Progenitor cell of endocrine pancreas (in vitro differentiated cells): Measurements from ENCODE around the gene MAP4. TPM values are rescaled to one million over a fixed set of nuclear protein-coding genes. Genes with fewer than 3 reads are reported as not detected.
A peak's percentile ranks its signal among the peaks of the same experiment; 100 is the strongest.

Experiments used
- DNase-seq: peaks from one replicate; pipeline ENCODE4 v3.0.0; 2021; ENCODE audit warnings: low spot score; ENCODE audit not compliant: unreplicated experiment
- H3K27ac Mint-ChIP-seq: 2 replicates; pipeline ENCODE4 v1.8.0; 2021; ENCODE audit warnings: mild to moderate bottlenecking, moderate library complexity, mixed read lengths
- H3K27me3 Mint-ChIP-seq: 2 replicates; pipeline ENCODE4 v1.8.0; 2021; ENCODE audit warnings: mixed read lengths
- H3K36me3 Mint-ChIP-seq: 2 replicates; pipeline ENCODE4 v1.8.0; 2022; ENCODE audit warnings: mixed read lengths; ENCODE audit not compliant: insufficient read depth
- H3K4me1 Mint-ChIP-seq: 2 replicates; pipeline ENCODE4 v1.8.0; 2021; ENCODE audit warnings: low read depth, mixed read lengths
- H3K4me3 Mint-ChIP-seq: 2 replicates; pipeline ENCODE4 v1.8.0; 2021; ENCODE audit warnings: low read depth, mild to moderate bottlenecking, moderate library complexity, mixed read lengths
- H3K9me3 Mint-ChIP-seq: 2 replicates; pipeline ENCODE4 v1.8.0; 2021; ENCODE audit warnings: low read depth, mixed read lengths
- CTCF ChIP-seq: fragments of 200-600 bp; sonication (generic); IDR thresholded peaks from one replicate; pipeline ENCODE4 v1.5.0; 2021; ENCODE audit warnings: antibody characterized with exemption, mild to moderate bottlenecking; ENCODE audit not compliant: unreplicated experiment
- total RNA-seq: library from RNA; stranded (reverse); gene quantifications from 2 replicates; pipeline ENCODE4 v1.2.1, GENCODE V29; 2021

MAP4 gene
- total RNA-seq, 1 donor from 2014 or later = 121 TPM

GRCh38 chr3:47950453-47951169, 65.6 kb downstream of the MAP4 start:
- Mint-ChIP-seq H3K27ac (no peak overlapping the region), H3K27me3 (no peaks in the 10 kb centered on the region), H3K36me3 (peaks cover 6% of the 10 kb centered on the region), H3K4me1 (peaks cover 24% of the 10 kb centered on the region), H3K4me3 (no peak overlapping the region), H3K9me3 (no peaks in the 10 kb centered on the region)
- TF ChIP-seq CTCF = no peak
- no peak for DNase-seq

GRCh38 chr3:47949979-47950378, 66.2 kb downstream of the MAP4 start:
- no peak for DNase-seq
- peaks cover 20% of the 10 kb centered on the region for H3K4me1 Mint-ChIP-seq
- no peak overlapping the region for H3K4me3 Mint-ChIP-seq
- H3K36me3 Mint-ChIP-seq = peaks cover 6% of the 10 kb centered on the region
- TF ChIP-seq CTCF = no peak
- no peaks in the 10 kb centered on the region for H3K27me3 Mint-ChIP-seq
- no peaks in the 10 kb centered on the region for H3K9me3 Mint-ChIP-seq
- peak overlapping the region; percentile 7 for H3K27ac Mint-ChIP-seq

GRCh38 chr3:47940232-47940631, 76.0 kb downstream of the MAP4 start:
- Mint-ChIP-seq H3K27me3 (no peaks in the 10 kb centered on the region), H3K27ac (no peak overlapping the region), H3K4me3 (no peak overlapping the region), H3K9me3 (no peaks in the 10 kb centered on the region), H3K4me1 (no peaks in the 10 kb centered on the region), H3K36me3 (no peaks in the 10 kb centered on the region)
- TF ChIP-seq CTCF = no peak
- no peak for DNase-seq

GRCh38 chr3:47932421-47932820, 83.8 kb downstream of the MAP4 start:
- no peaks in the 10 kb centered on the region for H3K9me3 Mint-ChIP-seq
- H3K4me1 Mint-ChIP-seq = no peaks in the 10 kb centered on the region
- TF ChIP-seq CTCF = no peak
- no peak overlapping the region for H3K27ac Mint-ChIP-seq
- no peak overlapping the region for H3K4me3 Mint-ChIP-seq
- no peak for DNase-seq
- no peaks in the 10 kb centered on the region for H3K36me3 Mint-ChIP-seq
- no peaks in the 10 kb centered on the region for H3K27me3 Mint-ChIP-seq

- peaks cover 2% of the 10 kb centered on the region for H3K36me3 Mint-ChIP-seq
- no peak for DNase-seq
- TF ChIP-seq CTCF = no peak
- no peak overlapping the region for H3K27ac Mint-ChIP-seq
- no peaks in the 10 kb centered on the region for H3K27me3 Mint-ChIP-seq
- no peaks in the 10 kb centered on the region for H3K4me1 Mint-ChIP-seq
- H3K4me3 Mint-ChIP-seq = no peak overlapping the region
- H3K9me3 Mint-ChIP-seq = no peaks in the 10 kb centered on the region
Observed at GRCh38 chr3:47930979-47931378, 85.2 kb downstream of the MAP4 start.
